ENCODE results near the gene GAREM2.

Gene GAREM2

DNA sequence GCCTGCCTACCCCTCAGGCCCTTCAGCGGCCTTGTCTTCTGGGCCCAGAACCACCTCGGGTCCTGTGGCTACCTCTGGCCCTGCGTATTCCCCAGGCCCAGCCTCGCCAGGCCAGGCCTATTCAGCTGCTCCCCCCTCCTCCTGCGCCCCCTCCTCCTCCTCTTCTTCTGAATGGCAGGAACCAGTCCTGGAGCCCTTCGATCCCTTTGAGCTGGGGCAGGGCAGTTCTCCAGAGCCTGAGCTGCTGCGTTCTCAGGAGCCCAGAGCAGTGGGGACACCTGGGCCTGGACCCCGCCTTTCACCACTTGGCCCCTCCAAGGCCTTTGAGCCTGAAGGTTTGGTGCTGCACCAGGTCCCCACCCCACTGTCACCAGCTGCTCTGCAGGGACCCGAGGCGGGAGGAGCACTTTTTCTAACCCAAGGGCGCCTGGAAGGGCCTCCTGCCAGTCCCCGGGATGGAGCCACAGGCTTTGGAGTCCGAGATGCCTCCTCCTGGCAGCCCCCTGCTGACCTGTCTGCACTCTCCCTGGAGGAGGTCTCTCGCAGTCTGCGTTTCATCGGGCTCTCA lies 14.7 kb downstream of the GAREM2 start:
- DNase-seq = no peak
- no peaks in the 10 kb centered on the region for H3K27me3 ChIP-seq
- H3K9me3 ChIP-seq = no peaks in the 10 kb centered on the region
- no peak overlapping the region for H3K4me3 ChIP-seq (ENCODE audit: low read depth, low read length)
- peaks cover 16% of the 10 kb centered on the region for H3K36me3 ChIP-seq
- TF ChIP-seq, protein P1, sequence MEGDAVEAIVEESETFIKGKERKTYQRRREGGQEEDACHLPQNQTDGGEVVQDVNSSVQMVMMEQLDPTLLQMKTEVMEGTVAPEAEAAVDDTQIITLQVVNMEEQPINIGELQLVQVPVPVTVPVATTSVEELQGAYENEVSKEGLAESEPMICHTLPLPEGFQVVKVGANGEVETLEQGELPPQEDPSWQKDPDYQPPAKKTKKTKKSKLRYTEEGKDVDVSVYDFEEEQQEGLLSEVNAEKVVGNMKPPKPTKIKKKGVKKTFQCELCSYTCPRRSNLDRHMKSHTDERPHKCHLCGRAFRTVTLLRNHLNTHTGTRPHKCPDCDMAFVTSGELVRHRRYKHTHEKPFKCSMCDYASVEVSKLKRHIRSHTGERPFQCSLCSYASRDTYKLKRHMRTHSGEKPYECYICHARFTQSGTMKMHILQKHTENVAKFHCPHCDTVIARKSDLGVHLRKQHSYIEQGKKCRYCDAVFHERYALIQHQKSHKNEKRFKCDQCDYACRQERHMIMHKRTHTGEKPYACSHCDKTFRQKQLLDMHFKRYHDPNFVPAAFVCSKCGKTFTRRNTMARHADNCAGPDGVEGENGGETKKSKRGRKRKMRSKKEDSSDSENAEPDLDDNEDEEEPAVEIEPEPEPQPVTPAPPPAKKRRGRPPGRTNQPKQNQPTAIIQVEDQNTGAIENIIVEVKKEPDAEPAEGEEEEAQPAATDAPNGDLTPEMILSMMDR (IDR thresholded peaks at IDR 0.05; ENCODE audit: low read depth, low read length) = no peak
- H3K4me1 ChIP-seq = no peaks in the 10 kb centered on the region

DNA sequence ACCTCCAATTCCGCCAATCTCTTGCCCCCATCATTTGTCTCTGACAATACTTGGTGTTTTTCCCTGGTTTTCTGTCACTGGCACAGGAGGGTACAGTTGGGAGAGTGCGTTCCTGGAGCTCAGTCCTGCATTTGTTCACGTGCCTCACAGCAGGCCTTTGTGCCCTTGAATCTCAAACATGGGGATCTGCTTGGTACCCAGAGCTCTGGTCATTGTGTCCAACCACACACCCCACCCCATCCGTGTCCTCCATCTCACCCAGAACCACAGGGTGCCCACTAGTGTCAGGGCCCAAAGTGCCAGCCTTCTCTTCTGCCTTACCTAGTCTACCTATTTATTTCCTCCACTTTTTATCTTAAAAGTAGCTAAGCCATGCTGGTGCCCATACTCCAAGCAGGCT lies 16.2 kb downstream of the GAREM2 start:
- Histone ChIP-seq H3K9me3 (no peaks in the 10 kb centered on the region), H3K27me3 (no peaks in the 10 kb centered on the region), H3K36me3 (peaks cover 29% of the 10 kb centered on the region), H3K4me1 (no peaks in the 10 kb centered on the region), H3K4me3 (ENCODE audit: low read depth, low read length) (no peak overlapping the region)
- no peak for DNase-seq
- TF ChIP-seq, protein P1 (IDR thresholded peaks at IDR 0.05; ENCODE audit: low read depth, low read length) = no peak

DNA sequence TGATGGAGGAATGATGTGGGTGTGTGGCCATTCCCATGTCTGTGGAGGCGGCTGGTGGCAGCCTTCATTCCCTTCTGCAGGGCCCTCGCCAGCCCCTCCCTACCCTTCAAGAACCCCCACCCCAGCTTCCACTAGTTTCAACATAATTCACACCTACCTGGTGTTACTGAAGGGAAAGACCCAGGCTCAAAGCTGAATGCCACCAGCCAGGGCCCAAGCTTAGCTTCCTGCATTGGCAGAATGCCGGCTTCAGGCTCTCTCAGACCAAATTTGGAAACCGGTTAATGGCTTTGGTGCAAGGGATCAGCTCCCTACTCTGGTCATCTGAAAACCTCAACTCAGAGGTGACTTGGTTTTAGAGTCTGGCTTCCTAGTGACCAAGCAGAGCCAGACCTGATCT lies 16.9 kb downstream of the GAREM2 start:
- TF ChIP-seq, protein P1 (IDR thresholded peaks at IDR 0.05; ENCODE audit: low read depth, low read length) = no peak
- Histone ChIP-seq H3K36me3 (peaks cover 36% of the 10 kb centered on the region), H3K27me3 (no peaks in the 10 kb centered on the region), H3K9me3 (no peaks in the 10 kb centered on the region), H3K4me3 (ENCODE audit: low read depth, low read length) (no peak overlapping the region), H3K4me1 (no peaks in the 10 kb centered on the region)
- no peak for DNase-seq

DNA sequence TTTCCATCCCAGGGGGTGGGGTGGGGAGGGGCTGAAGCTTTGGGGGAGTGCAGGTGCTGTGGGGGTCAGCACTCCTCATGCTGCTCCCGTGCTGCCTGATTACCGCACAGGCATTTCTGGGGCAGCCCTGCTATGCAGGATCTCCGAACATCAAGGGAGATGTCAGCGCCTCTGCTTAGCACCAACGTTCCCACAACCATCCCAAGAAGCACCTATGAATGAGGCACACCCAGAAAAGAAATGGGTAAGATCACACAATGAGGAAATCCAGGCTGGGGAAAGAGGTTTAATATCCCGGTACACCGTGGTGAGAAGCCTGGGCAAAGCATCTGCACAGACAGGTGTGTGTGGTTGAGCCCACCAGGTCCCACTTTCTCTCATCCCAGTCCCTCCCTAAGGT lies 17.5 kb downstream of the GAREM2 start:
- Histone ChIP-seq H3K27me3 (no peaks in the 10 kb centered on the region), H3K36me3 (peaks cover 40% of the 10 kb centered on the region), H3K9me3 (no peaks in the 10 kb centered on the region), H3K4me1 (no peaks in the 10 kb centered on the region), H3K4me3 (ENCODE audit: low read depth, low read length) (no peak overlapping the region)
- TF ChIP-seq, protein P1 (IDR thresholded peaks at IDR 0.05; ENCODE audit: low read depth, low read length) = no peak
- DNase-seq = no peak

DNA sequence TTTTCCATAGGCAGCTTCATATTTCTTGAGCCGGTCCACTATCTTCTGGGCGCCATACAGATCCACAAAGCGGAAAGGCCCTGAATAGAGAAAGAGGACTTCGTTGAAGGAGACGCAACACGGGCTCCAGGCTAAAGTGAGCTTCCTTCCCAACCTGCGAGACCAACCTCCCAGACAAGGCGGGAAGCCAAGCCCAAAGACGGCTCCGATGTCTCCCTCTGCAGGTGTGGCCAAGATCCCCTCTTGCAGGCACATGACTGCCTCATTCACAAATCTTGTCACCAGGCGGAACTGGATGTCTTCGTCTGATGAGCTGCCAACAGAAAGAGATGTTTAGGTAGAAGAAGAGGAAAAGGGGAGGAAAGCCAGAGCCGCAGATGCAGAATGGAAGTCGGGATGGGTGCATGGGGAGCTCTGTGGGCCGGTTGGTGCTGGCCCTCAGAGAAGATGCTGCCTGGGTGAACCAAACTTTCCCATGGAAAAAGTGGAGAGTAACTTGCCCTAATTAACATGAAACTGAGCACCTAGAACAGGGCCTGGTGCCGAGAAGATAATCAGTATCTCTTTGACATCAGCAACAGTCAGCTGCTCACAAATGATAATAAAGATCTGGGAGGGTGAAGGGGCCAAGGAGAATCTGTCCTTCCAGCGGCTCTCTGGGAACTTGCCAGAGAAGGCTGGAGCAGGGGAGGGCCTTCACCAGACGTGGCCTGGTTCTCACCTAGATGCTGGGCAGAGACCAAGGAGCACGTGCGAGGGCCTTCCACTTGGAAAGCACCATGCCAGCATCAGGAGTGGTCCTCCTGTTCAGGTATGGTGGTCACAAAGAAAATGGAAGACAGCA lies 18.6 kb downstream of the GAREM2 start:
- Histone ChIP-seq H3K4me1 (no peaks in the 10 kb centered on the region), H3K36me3 (peaks cover 49% of the 10 kb centered on the region), H3K4me3 (ENCODE audit: low read depth, low read length) (no peak overlapping the region), H3K27me3 (no peaks in the 10 kb centered on the region), H3K9me3 (no peaks in the 10 kb centered on the region)
- TF ChIP-seq, protein P1 (IDR thresholded peaks at IDR 0.05; ENCODE audit: low read depth, low read length) = no peak
- DNase-seq = no peak
